Smooth muscle cell (in vitro differentiated cells): ENCODE data around the gene USH1C. TPM values are rescaled to one million over a fixed set of nuclear protein-coding genes. Genes with fewer than 3 reads are reported as not detected.

Source experiments
- DNase-seq: peaks from one replicate; lab custom pipeline; 2025; ENCODE audit not compliant: unreplicated experiment; lab: John Stamatoyannopoulos, UW
- H2AFZ ChIP-seq: fragments of 200-600 bp; sonication (generic); 2 replicates; pipeline ENCODE4 v1.6.0; 2016; ENCODE audit warnings: antibody characterized with exemption, low read depth, mild to moderate bottlenecking
- H3F3A ChIP-seq: fragments of 200-600 bp; sonication (generic); 2 replicates; pipeline ENCODE4 v1.6.0; 2017; ENCODE audit warnings: antibody characterized with exemption, low read depth
- H3K27ac ChIP-seq: fragments of 200-600 bp; sonication (generic); 2 replicates; pipeline ENCODE4 v1.5.1; 2016; ENCODE audit warnings: low read depth, mild to moderate bottlenecking
- H3K27me3 ChIP-seq: fragments of 200-600 bp; sonication (generic); 2 replicates; pipeline ENCODE4 v1.6.1; 2016; ENCODE audit warnings: low read depth, mild to moderate bottlenecking
- H3K36me3 ChIP-seq: fragments of 200-600 bp; sonication (generic); 2 replicates; pipeline ENCODE4 v1.5.1; 2016; ENCODE audit warnings: low read depth
- H3K4me1 ChIP-seq: fragments of 200-600 bp; sonication (generic); 2 replicates; pipeline ENCODE4 v1.5.1; 2016; ENCODE audit warnings: low read depth
- H3K4me2 ChIP-seq: fragments of 200-600 bp; sonication (generic); 2 replicates; pipeline ENCODE4 v1.6.0; 2016; ENCODE audit warnings: mild to moderate bottlenecking
- H3K4me3 ChIP-seq: fragments of 200-600 bp; sonication (generic); 2 replicates; pipeline ENCODE4 v1.5.1; 2016; ENCODE audit warnings: mild to moderate bottlenecking
- H3K79me2 ChIP-seq: fragments of 200-600 bp; sonication (generic); 2 replicates; pipeline ENCODE4 v1.6.0; 2016; ENCODE audit warnings: low read depth, mild to moderate bottlenecking
- H3K9ac ChIP-seq: fragments of 200-600 bp; sonication (generic); 2 replicates; pipeline ENCODE4 v1.6.0; 2016; ENCODE audit warnings: low read depth
- H3K9me3 ChIP-seq: fragments of 200-600 bp; sonication (generic); replicated peaks from 2 replicates; pipeline ENCODE4 v1.5.1; 2016; ENCODE audit warnings: low read depth
- H4K20me1 ChIP-seq: fragments of 200-600 bp; sonication (generic); 2 replicates; pipeline ENCODE4 v1.6.0; 2016; ENCODE audit warnings: low read depth
- WGBS: methylation state at CpG from one replicate; pipeline ENCODE4 v1.1.7; 2016; ENCODE audit warnings: low lambda C conversion rate; 5-methylcytosine and 5-hydroxymethylcytosine counted together
- polyA plus RNA-seq: library from polyadenylated mRNA; unstranded; fragments of >200 nt; fragmentation: Nextera tagmentation; extraction: Ambion mirVana; gene quantifications from 2 replicates; pipeline ENCODE4 v1.2.1, GENCODE V29; 2016
- total RNA-seq: library from RNA; depleted of rRNA; stranded (reverse); fragments of >200 nt; gene quantifications from 2 replicates; pipeline ENCODE4 v1.2.3, GENCODE V29; 2014
- TF ChIP-seq, protein P1 (sequence below): fragments of 200-600 bp; sonication (generic); IDR thresholded peaks from 2 replicates; pipeline ENCODE4 v1.5.1; 2017; ENCODE audit warnings: borderline replicate concordance, mild to moderate bottlenecking, antibody characterized with exemption; ENCODE audit not compliant: insufficient read depth, poor library complexity, severe bottlenecking

Gene USH1C
- total and polyA plus RNA-seq, 2 experiments from 2014 or later = not detected

DNA sequence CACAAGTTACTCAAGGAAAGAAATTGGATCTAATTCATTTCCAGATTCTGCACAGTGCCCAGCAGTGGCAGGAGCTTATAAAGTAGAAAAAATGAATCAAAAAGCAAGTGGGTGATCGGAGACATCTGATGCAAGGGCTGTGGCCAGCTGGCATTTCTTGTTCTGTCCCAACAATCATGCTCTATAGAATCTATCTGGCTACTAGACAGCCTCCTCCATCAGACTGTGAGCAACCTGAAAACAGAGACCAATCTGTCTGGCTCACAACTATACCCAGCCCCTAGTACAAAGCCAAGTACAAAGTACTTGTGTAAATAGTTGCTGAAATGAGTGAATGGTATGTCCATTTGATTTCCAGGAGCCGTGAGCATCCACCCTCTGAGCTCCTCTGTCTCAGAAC, 11.4 kb downstream of the USH1C start:
- Histone ChIP-seq H3K79me2 (no peaks in the 10 kb centered on the region), H3K4me3 (no peak overlapping the region)

DNA sequence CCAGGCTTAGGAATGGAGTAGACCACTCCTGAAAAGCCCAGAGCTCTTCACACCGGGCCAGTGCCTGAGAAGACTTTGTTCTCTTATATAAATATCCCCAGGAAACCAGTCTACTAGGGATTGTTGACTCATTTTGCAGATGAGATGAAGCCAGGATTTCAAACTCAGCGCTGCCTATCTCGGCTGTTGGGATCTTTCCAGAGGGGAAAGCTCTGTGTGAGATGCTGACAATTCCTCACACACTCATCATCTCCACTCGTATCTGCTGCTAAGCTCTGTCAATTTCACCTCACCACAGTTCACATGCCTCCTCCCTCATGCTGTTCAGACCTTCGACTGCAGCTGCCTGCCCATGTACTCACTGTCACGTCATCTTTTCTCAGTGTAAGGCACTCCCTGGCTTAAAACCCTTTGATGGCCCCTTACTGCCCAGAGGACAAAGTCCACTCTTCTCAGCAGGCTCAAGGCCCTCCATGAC, 12.5 kb downstream of the USH1C start:
- Histone ChIP-seq H2AFZ (no peak overlapping the region), H3K4me3 (no peak overlapping the region), H3K36me3 (no peaks in the 10 kb centered on the region), H3K79me2 (no peaks in the 10 kb centered on the region), H3K9ac (no peak overlapping the region), H3K4me2 (no peak overlapping the region), H3F3A (no peaks in the 10 kb centered on the region), H3K27me3 (peaks cover 32% of the 10 kb centered on the region), H3K27ac (no peak overlapping the region), H4K20me1 (no peaks in the 10 kb centered on the region), H3K4me1 (peaks cover 7% of the 10 kb centered on the region), H3K9me3 (no peaks in the 10 kb centered on the region)
- WGBS = 29% methylated on average over 6 of the region's 6 CpGs
- TF ChIP-seq, protein P1, sequence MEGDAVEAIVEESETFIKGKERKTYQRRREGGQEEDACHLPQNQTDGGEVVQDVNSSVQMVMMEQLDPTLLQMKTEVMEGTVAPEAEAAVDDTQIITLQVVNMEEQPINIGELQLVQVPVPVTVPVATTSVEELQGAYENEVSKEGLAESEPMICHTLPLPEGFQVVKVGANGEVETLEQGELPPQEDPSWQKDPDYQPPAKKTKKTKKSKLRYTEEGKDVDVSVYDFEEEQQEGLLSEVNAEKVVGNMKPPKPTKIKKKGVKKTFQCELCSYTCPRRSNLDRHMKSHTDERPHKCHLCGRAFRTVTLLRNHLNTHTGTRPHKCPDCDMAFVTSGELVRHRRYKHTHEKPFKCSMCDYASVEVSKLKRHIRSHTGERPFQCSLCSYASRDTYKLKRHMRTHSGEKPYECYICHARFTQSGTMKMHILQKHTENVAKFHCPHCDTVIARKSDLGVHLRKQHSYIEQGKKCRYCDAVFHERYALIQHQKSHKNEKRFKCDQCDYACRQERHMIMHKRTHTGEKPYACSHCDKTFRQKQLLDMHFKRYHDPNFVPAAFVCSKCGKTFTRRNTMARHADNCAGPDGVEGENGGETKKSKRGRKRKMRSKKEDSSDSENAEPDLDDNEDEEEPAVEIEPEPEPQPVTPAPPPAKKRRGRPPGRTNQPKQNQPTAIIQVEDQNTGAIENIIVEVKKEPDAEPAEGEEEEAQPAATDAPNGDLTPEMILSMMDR = no peak
- DNase-seq = no peak

More for the DNA sequence above, 11.4 kb downstream of the USH1C start:
- 91% methylated on average over 2 of the region's 2 CpGs for WGBS
- peaks cover 7% of the 10 kb centered on the region for H3K4me1 ChIP-seq
- no peaks in the 10 kb centered on the region for H3K9me3 ChIP-seq
- TF ChIP-seq, protein P1 = no peak
- H3K36me3 ChIP-seq = no peaks in the 10 kb centered on the region
- H4K20me1 ChIP-seq = no peaks in the 10 kb centered on the region
- peaks cover 41% of the 10 kb centered on the region for H3K27me3 ChIP-seq
- no peak overlapping the region for H3K27ac ChIP-seq
- H2AFZ ChIP-seq = no peak overlapping the region
- H3K4me2 ChIP-seq = no peak overlapping the region
- no peak for DNase-seq
- H3F3A ChIP-seq = no peaks in the 10 kb centered on the region
- no peak overlapping the region for H3K9ac ChIP-seq

DNA sequence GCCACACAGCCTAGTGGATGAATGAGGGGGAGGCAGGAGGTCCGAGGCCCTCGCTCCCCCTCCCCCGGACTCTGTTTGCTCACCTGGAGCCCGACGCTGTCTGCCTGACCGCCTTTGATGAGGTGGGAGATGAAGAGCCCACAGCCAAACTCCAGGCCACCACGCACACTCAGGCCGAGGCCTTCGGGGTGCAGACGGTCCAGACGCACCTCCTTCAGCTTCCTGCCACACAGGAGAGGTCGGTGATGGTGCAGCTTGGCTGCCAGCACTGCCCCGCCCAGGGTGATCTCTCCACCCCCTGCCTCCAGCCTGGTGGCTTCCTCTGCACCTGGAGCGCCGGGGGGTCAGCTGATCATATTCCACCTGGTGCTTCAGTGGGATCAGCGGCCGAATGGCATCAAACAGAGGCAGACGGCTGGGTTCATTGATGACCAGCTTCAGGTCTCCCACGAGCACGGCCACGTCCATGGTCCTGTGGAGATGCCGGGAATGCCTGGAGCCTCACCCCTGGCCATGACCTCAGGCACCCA, 13.1 kb downstream of the USH1C start:
- no peak for DNase-seq
- Histone ChIP-seq H3K4me1 (peaks cover 7% of the 10 kb centered on the region), H3K4me2 (no peak overlapping the region), H3F3A (no peaks in the 10 kb centered on the region), H3K27ac (no peak overlapping the region), H3K9me3 (no peaks in the 10 kb centered on the region), H3K4me3 (no peak overlapping the region), H2AFZ (no peak overlapping the region), H4K20me1 (no peaks in the 10 kb centered on the region), H3K79me2 (no peaks in the 10 kb centered on the region), H3K27me3 (peaks cover 28% of the 10 kb centered on the region), H3K9ac (no peak overlapping the region), H3K36me3 (no peaks in the 10 kb centered on the region)
- TF ChIP-seq, protein P1 = no peak
- WGBS = 90% methylated on average over 21 of the region's 22 CpGs

DNA sequence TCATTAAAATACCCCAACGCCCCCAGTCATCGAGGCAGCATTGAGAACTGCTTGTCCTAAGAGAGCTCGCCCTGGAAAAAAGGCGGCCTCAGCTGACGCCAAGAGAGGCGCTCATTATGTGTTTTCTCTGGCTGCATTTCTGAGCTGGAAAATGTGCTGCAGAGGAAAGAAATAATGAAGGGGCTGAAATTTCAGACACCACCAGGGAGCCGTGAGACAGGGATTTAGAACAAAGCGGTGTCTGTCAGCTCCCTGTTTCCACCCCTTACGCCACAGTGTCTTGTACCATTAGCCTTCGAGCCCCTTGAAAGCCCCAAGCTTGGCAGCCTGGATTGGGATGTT, 14.4 kb downstream of the USH1C start:
- no peak for DNase-seq
- 78% methylated on average over 10 of the region's 10 CpGs for WGBS

More for the DNA sequence above, 14.4 kb downstream of the USH1C start:
- Histone ChIP-seq H4K20me1 (no peaks in the 10 kb centered on the region), H3K27me3 (peaks cover 19% of the 10 kb centered on the region), H3K79me2 (no peaks in the 10 kb centered on the region), H2AFZ (no peak overlapping the region), H3K9ac (no peak overlapping the region), H3K4me2 (no peak overlapping the region), H3K9me3 (no peaks in the 10 kb centered on the region), H3K4me3 (no peak overlapping the region), H3K36me3 (no peaks in the 10 kb centered on the region), H3F3A (no peaks in the 10 kb centered on the region), H3K4me1 (peaks cover 7% of the 10 kb centered on the region), H3K27ac (no peak overlapping the region)
- TF ChIP-seq, protein P1 = no peak
